MCF 10A (cell line): ENCODE measurements around the gene PPP1CA. TPM values are rescaled to one million over a fixed set of nuclear protein-coding genes. Genes with fewer than 3 reads are reported as not detected.

Experiments used
- BruUV-seq: library from RNA; stranded (reverse); fragments of 400-500 nt; replicated peaks from 2 replicates; lab custom pipeline; 2021; lab: Mats Ljungman, UMichigan
- CTCF ChIA-PET: fragments of 300-600 bp; sonication (Branson Sonifier 250); formaldehyde crosslinking; extraction: SDS; loops from one replicate; lab custom pipeline; 2021; ENCODE audit warnings: antibody characterized with exemption, inconsistent platforms; lab: Yijun Ruan, JAX
- POLR2A ChIA-PET: fragments of 300-600, 350-650 bp; sonication (Branson Sonifier 250); formaldehyde crosslinking; extraction: SDS; loops from one replicate; lab custom pipeline; 2020; ENCODE audit warnings: antibody characterized with exemption, inconsistent platforms; lab: Yijun Ruan, JAX
- DNase-seq: peaks from one replicate; pipeline ENCODE4 v3.0.0-alpha.2; 2018; ENCODE audit not compliant: unreplicated experiment
- H3K27ac Mint-ChIP-seq: one replicate; pipeline ENCODE4 v1.8.0; 2022; ENCODE audit warnings: mild to moderate bottlenecking, low read depth, mixed read lengths; ENCODE audit not compliant: unreplicated experiment
- H3K27me3 Mint-ChIP-seq: one replicate; pipeline ENCODE4 v1.8.0; 2022; ENCODE audit warnings: mixed read lengths; ENCODE audit not compliant: insufficient read depth, unreplicated experiment
- H3K36me3 Mint-ChIP-seq: one replicate; pipeline ENCODE4 v1.8.0; 2022; ENCODE audit warnings: mild to moderate bottlenecking, moderate library complexity, mixed read lengths; ENCODE audit not compliant: insufficient read depth, unreplicated experiment
- H3K4me1 Mint-ChIP-seq: one replicate; pipeline ENCODE4 v1.8.0; 2022; ENCODE audit warnings: mixed read lengths; ENCODE audit not compliant: insufficient read depth, unreplicated experiment
- H3K4me3 Mint-ChIP-seq: one replicate; pipeline ENCODE4 v1.8.0; 2022; ENCODE audit warnings: mild to moderate bottlenecking, moderate library complexity, mixed read lengths; ENCODE audit not compliant: unreplicated experiment
- H3K9me3 Mint-ChIP-seq: one replicate; pipeline ENCODE4 v1.8.0; 2022; ENCODE audit warnings: mixed read lengths; ENCODE audit not compliant: unreplicated experiment
- CTCF ChIP-seq: fragments of 200-600 bp; IDR thresholded peaks from one replicate; pipeline ENCODE4 v1.8.0; 2022; ENCODE audit warnings: antibody characterized with exemption, mild to moderate bottlenecking; ENCODE audit not compliant: unreplicated experiment
- intact Hi-C: fragments of 100-400 bp; cut with micrococcal nuclease; formaldehyde crosslinking; loops from 2 replicates; pipeline ENCODE4 v1.14.1; 2022
- total RNA-seq: library from RNA; stranded (reverse); gene quantifications from 2 replicates; pipeline ENCODE4 v1.2.3, GENCODE V29; 2022

PPP1CA gene
- total RNA-seq, 1 experiment from 2014 or later: 143 TPM

GRCh38 chr11:67435031-67435726 lies 33.5 kb upstream of the PPP1CA start:
- no peak for DNase-seq
- H3K4me3 Mint-ChIP-seq: no peak overlapping the region
- peaks cover 8% of the 10 kb centered on the region for H3K4me1 Mint-ChIP-seq
- H3K9me3 Mint-ChIP-seq: no peaks in the 10 kb centered on the region
- peak overlapping the region; percentile 23 for H3K27ac Mint-ChIP-seq
- POLR2A ChIA-PET: no interaction called here
- no peak for TF ChIP-seq CTCF
- peaks cover 63% of the 10 kb centered on the region for H3K36me3 Mint-ChIP-seq
- CTCF ChIA-PET: no interaction called here
- no peaks in the 10 kb centered on the region for H3K27me3 Mint-ChIP-seq
- intact Hi-C loops: no loop called here
- no TSS peak for BruUV-seq

GRCh38 chr11:67434395-67434881 lies 32.8 kb upstream of the PPP1CA start:
- Mint-ChIP-seq H3K9me3 (no peaks in the 10 kb centered on the region), H3K4me1 (peaks cover 5% of the 10 kb centered on the region), H3K4me3 (no peak overlapping the region), H3K27ac (no peak overlapping the region), H3K27me3 (no peaks in the 10 kb centered on the region), H3K36me3 (peaks cover 60% of the 10 kb centered on the region)
- ChIA-PET CTCF (no interaction called here), POLR2A (no interaction called here)
- BruUV-seq: no TSS peak
- intact Hi-C loops: no loop called here
- DNase-seq: no peak
- TF ChIP-seq CTCF: no peak

- DNase-seq: no peak
- ChIA-PET POLR2A (interaction anchor here (0.6 to 1.7 kb wide), 3 partner anchors 13 to 33 kb away, joined by 3 to 4 read pairs (median 3); partner anchors contain the start of gene PPP1CA), CTCF (no interaction called here)
- no peak for TF ChIP-seq CTCF
- BruUV-seq: no TSS peak
- H3K27ac Mint-ChIP-seq: no peak overlapping the region
- no peaks in the 10 kb centered on the region for H3K9me3 Mint-ChIP-seq
- intact Hi-C loops: no loop called here
- no peak overlapping the region for H3K4me3 Mint-ChIP-seq
- no peaks in the 10 kb centered on the region for H3K4me1 Mint-ChIP-seq
- peaks cover 59% of the 10 kb centered on the region for H3K36me3 Mint-ChIP-seq
- no peaks in the 10 kb centered on the region for H3K27me3 Mint-ChIP-seq
Measured at GRCh38 chr11:67433536-67434394, 32.1 kb upstream of the PPP1CA start.
